GM19467 (cell line): ENCODE results near the gene HMGCL.
"Not testable (repeated sequence)": the region's sequence is repeated elsewhere in the genome, so short reads cannot be mapped to it uniquely, and the experiment has no call there.

ENCODE experiments used
- ATAC-seq: cut with Tn5 transposase; IDR thresholded peaks from one replicate; pipeline ENCODE4 v1.9.1; 2021; ENCODE audit warnings: mild to moderate bottlenecking, moderate library complexity; ENCODE audit not compliant: unreplicated experiment

HMGCL gene

GRCh38 chr1:23825076-23825761, at the start of gene HMGCL:
TSS of gene HMGCL (minus strand) at chr1:23825429. CDS start at chr1:23825415, 14 bp downstream.
- ATAC-seq: peak; percentile 73

- ATAC-seq: no peak
Measured at GRCh38 chr1:23872421-23872820, 47.2 kb upstream of the HMGCL start.

- ATAC-seq: no peak
Measured at GRCh38 chr1:23869051-23869450, 43.8 kb upstream of the HMGCL start.

GRCh38 chr1:23868557-23869016, 43.4 kb upstream of the HMGCL start:
- no peak for ATAC-seq

- ATAC-seq: peak; percentile 90
Measured at GRCh38 chr1:23867895-23868556, 42.8 kb upstream of the HMGCL start, which contains the start of gene FUCA1. TSS of gene FUCA1 (minus strand) at chr1:23868290. CDS start at chr1:23868286, 4 bp downstream.

GRCh38 chr1:23867542-23867894, 42.3 kb upstream of the HMGCL start:
- no peak for ATAC-seq

- no peak for ATAC-seq
Measured at GRCh38 chr1:23865543-23865930, 40.3 kb upstream of the HMGCL start.

- ATAC-seq: no peak
Measured at GRCh38 chr1:23864801-23865542, 39.7 kb upstream of the HMGCL start.

GRCh38 chr1:23862640-23863039, 37.4 kb upstream of the HMGCL start:
- no peak for ATAC-seq

- no peak for ATAC-seq
Measured at GRCh38 chr1:23854568-23854967, 29.3 kb upstream of the HMGCL start.

- ATAC-seq: not testable (repeated sequence)
Measured at GRCh38 chr1:23853124-23853523, 27.9 kb upstream of the HMGCL start.

- ATAC-seq: not testable (repeated sequence)
Measured at GRCh38 chr1:23851406-23851805, 26.2 kb upstream of the HMGCL start.

GRCh38 chr1:23848673-23849616, 23.7 kb upstream of the HMGCL start:
- no peak for ATAC-seq

- ATAC-seq: not testable (repeated sequence)
Measured at GRCh38 chr1:23847482-23848095, 22.4 kb upstream of the HMGCL start.

- ATAC-seq: no peak
Measured at GRCh38 chr1:23845163-23845562, 19.9 kb upstream of the HMGCL start.

- ATAC-seq: no peak
Measured at GRCh38 chr1:23843644-23844043, 18.4 kb upstream of the HMGCL start.

GRCh38 chr1:23838401-23838866, 13.2 kb upstream of the HMGCL start:
- ATAC-seq: no peak

GRCh38 chr1:23837908-23838307, 12.7 kb upstream of the HMGCL start:
- ATAC-seq: no peak

- ATAC-seq: no peak
Measured at GRCh38 chr1:23836037-23836436, 10.8 kb upstream of the HMGCL start.

GRCh38 chr1:23834156-23834555, 8.9 kb upstream of the HMGCL start:
- ATAC-seq: not testable (repeated sequence)
